H9 (cell line): ENCODE measurements around the gene ARHGAP12. TPM values are rescaled to one million over a fixed set of nuclear protein-coding genes. Genes with fewer than 3 reads are reported as not detected.

Experiments
- DNase-seq: peaks from one replicate; pipeline ENCODE4 v3.0.0-alpha.2; 2017
- H2AFZ ChIP-seq: one replicate; pipeline ENCODE4 v1.6.1; 2013; ENCODE audit warnings: mild to moderate bottlenecking, low read length, control low read depth, moderate library complexity
- H2AK5ac ChIP-seq: 2 replicates; pipeline ENCODE4 v1.6.1; 2013; ENCODE audit warnings: low read length, control low read depth, mixed read lengths; ENCODE audit not compliant: insufficient read length
- H2BK120ac ChIP-seq: one replicate; pipeline ENCODE4 v1.6.1; 2013; ENCODE audit warnings: low read depth, mild to moderate bottlenecking, low read length, control low read depth, inconsistent platforms; ENCODE audit not compliant: poor library complexity, severe bottlenecking
- H2BK12ac ChIP-seq: 2 replicates; pipeline ENCODE4 v1.6.1; 2013; ENCODE audit warnings: low read length, control low read depth, mixed read lengths, low read depth; ENCODE audit not compliant: insufficient read length
- H2BK15ac ChIP-seq: 2 replicates; pipeline ENCODE4 v1.6.1; 2013; ENCODE audit warnings: low read depth, low read length, control low read depth
- H2BK20ac ChIP-seq: one replicate; pipeline ENCODE4 v1.6.1; 2013; ENCODE audit warnings: low read depth, mild to moderate bottlenecking, low read length, control low read depth, inconsistent platforms; ENCODE audit not compliant: poor library complexity, severe bottlenecking
- H2BK5ac ChIP-seq: 2 replicates; pipeline ENCODE4 v1.6.1; 2013; ENCODE audit warnings: low read length, control low read depth, mixed read lengths; ENCODE audit not compliant: insufficient read length
- H3K14ac ChIP-seq: 2 replicates; pipeline ENCODE4 v1.6.1; 2013; ENCODE audit warnings: low read length, control low read depth; ENCODE audit not compliant: insufficient read depth
- H3K18ac ChIP-seq: 2 replicates; pipeline ENCODE4 v1.6.1; 2013; ENCODE audit warnings: low read depth, mild to moderate bottlenecking, mixed read lengths, low read length, control low read depth; ENCODE audit not compliant: insufficient read length
- H3K23ac ChIP-seq: 2 replicates; pipeline ENCODE4 v1.6.1; 2013; ENCODE audit warnings: low read length, control low read depth, mixed read lengths, low read depth; ENCODE audit not compliant: insufficient read length
- H3K23me2 ChIP-seq: 2 replicates; pipeline ENCODE4 v1.6.1; 2013; ENCODE audit warnings: low read depth, mild to moderate bottlenecking, mixed read lengths, low read length, control low read depth; ENCODE audit not compliant: insufficient read length, poor library complexity, severe bottlenecking
- H3K27ac ChIP-seq: 2 replicates; pipeline ENCODE4 v1.5.1; 2013; ENCODE audit warnings: low read length, control low read depth, mixed read lengths, low read depth; ENCODE audit not compliant: insufficient read length
- H3K27me3 ChIP-seq: 2 replicates; pipeline ENCODE4 v1.6.1; 2013; ENCODE audit warnings: low read length, control low read depth, inconsistent platforms; ENCODE audit not compliant: insufficient read depth
- H3K4ac ChIP-seq: 2 replicates; pipeline ENCODE4 v1.6.1; 2013; ENCODE audit warnings: low read depth, mild to moderate bottlenecking, control low read depth, inconsistent platforms, low read length, moderate library complexity
- H3K4me1 ChIP-seq: 2 replicates; pipeline ENCODE4 v1.6.1; 2013; ENCODE audit warnings: low read length, control low read depth, inconsistent platforms; ENCODE audit not compliant: insufficient read depth
- H3K4me2 ChIP-seq: 2 replicates; pipeline ENCODE4 v1.6.1; 2013; ENCODE audit warnings: low read length, control low read depth, mixed read lengths; ENCODE audit not compliant: insufficient read length, insufficient read depth
- H3K56ac ChIP-seq: 2 replicates; pipeline ENCODE4 v1.6.1; 2013; ENCODE audit warnings: low read depth, mild to moderate bottlenecking, mixed read lengths, low read length, control low read depth; ENCODE audit not compliant: insufficient read length
- H3K79me1 ChIP-seq: 2 replicates; pipeline ENCODE4 v1.6.1; 2013; ENCODE audit warnings: low read depth, mild to moderate bottlenecking, moderate library complexity, low read length, control low read depth, inconsistent platforms; ENCODE audit not compliant: insufficient read depth, poor library complexity, severe bottlenecking
- H3K79me2 ChIP-seq: 2 replicates; pipeline ENCODE4 v1.6.1; 2013; ENCODE audit warnings: low read length, control low read depth, inconsistent platforms; ENCODE audit not compliant: insufficient read depth
- H3K9ac ChIP-seq: 2 replicates; pipeline ENCODE4 v1.6.1; 2013; ENCODE audit warnings: low read length, control low read depth, mixed read lengths; ENCODE audit not compliant: insufficient read length; ENCODE audit errors: extremely low read depth
- H3K9me3 ChIP-seq: one replicate; pipeline ENCODE4 v1.6.1; 2013; ENCODE audit warnings: low read depth, low read length, inconsistent platforms; ENCODE audit not compliant: control insufficient read depth
- H3T11ph ChIP-seq: one replicate; pipeline ENCODE4 v1.6.1; 2013; ENCODE audit warnings: mild to moderate bottlenecking, low read length, control low read depth, inconsistent platforms
- H4K20me1 ChIP-seq: one replicate; pipeline ENCODE4 v1.6.1; 2013; ENCODE audit not compliant: control insufficient read depth, insufficient read length, insufficient read depth
- H4K5ac ChIP-seq: 2 replicates; pipeline ENCODE4 v1.6.1; 2013; ENCODE audit warnings: low read depth, mild to moderate bottlenecking, mixed read lengths, low read length, control low read depth; ENCODE audit not compliant: insufficient read length
- H4K8ac ChIP-seq: replicated peaks from 2 replicates; pipeline ENCODE4 v1.6.1; 2013; ENCODE audit warnings: low read length, control low read depth, mixed read lengths, low read depth; ENCODE audit not compliant: insufficient read length
- H4K91ac ChIP-seq: 2 replicates; pipeline ENCODE4 v1.6.1; 2013; ENCODE audit warnings: low read depth, mild to moderate bottlenecking, moderate library complexity, mixed read lengths, low read length, control low read depth; ENCODE audit not compliant: insufficient read length
- H3K27ac Mint-ChIP-seq, 3 experiments: 2 replicates in 2 of 3; 3 replicates in 1 of 3; pipeline ENCODE4 v1.8.0; 2020 to 2021; ENCODE audit warnings: mixed read lengths in 3 of 3, mild to moderate bottlenecking in 1 of 3, moderate library complexity in 1 of 3
- H3K27me3 Mint-ChIP-seq: 2 replicates; pipeline ENCODE4 v1.8.0; 2021; ENCODE audit warnings: low read depth, mild to moderate bottlenecking, moderate library complexity, mixed read lengths
- H3K36me3 Mint-ChIP-seq, 3 experiments: 2 replicates in 2 of 3; 3 replicates in 1 of 3; pipeline ENCODE4 v1.8.0; 2020 to 2021; ENCODE audit warnings: low read depth in 3 of 3, mixed read lengths in 3 of 3; ENCODE audit not compliant: insufficient read depth in 1 of 3
- H3K4me1 Mint-ChIP-seq, 2 experiments: 2 replicates each; pipeline ENCODE4 v1.8.0; 2020; ENCODE audit warnings: mixed read lengths in 2 of 2
- H3K4me3 Mint-ChIP-seq, 2 experiments: 2 replicates in 1 of 2; 3 replicates in 1 of 2; pipeline ENCODE4 v1.8.0; 2020 to 2021; ENCODE audit warnings: mild to moderate bottlenecking in 2 of 2, mixed read lengths in 2 of 2, moderate library complexity in 1 of 2
- H3K9me3 Mint-ChIP-seq, 2 experiments: 2 replicates in 1 of 2; 3 replicates in 1 of 2; pipeline ENCODE4 v1.8.0; 2020; ENCODE audit warnings: mild to moderate bottlenecking in 2 of 2, mixed read lengths in 2 of 2, moderate library complexity in 1 of 2
- CTCF ChIP-seq: fragments of 200-600 bp; sonication (generic); conservative IDR thresholded peaks from 3 replicates; pipeline ENCODE4 v1.8.0; 2021; ENCODE audit warnings: antibody characterized with exemption, mild to moderate bottlenecking
- WGBS: extraction: QIAGEN DNeasy Blood & Tissue Kit; methylation state at CpG from one replicate; pipeline ENCODE4 v1.1.7; 2013; ENCODE audit warnings: missing lambda C conversion rate, low lambda C conversion rate, mixed read lengths; ENCODE audit not compliant: insufficient read length; ENCODE audit errors: extremely low coverage; 5-methylcytosine and 5-hydroxymethylcytosine counted together
- total RNA-seq: library from RNA; stranded (reverse); gene quantifications from 2 replicates; pipeline ENCODE4 v1.2.1, GENCODE V29; 2021

The ARHGAP12 gene
- total RNA-seq, 1 experiment from 2014 or later, result 34.3 TPM

GRCh38 chr10:31936933-31937332 lies 8.3 kb upstream of the ARHGAP12 start:
- H2BK15ac ChIP-seq, result no peak overlapping the region
- WGBS, result no CpG with 5 or more reads among the region's 5 CpGs

More at GRCh38 chr10:31936933-31937332, 8.3 kb upstream of the ARHGAP12 start:
- Histone ChIP-seq H2AFZ (no peak overlapping the region), H2BK120ac (no peak overlapping the region), H3K23me2 (no peaks in the 10 kb centered on the region), H2BK12ac (no peak overlapping the region), H3K4me2 (no peak overlapping the region), H3K9ac (no peak overlapping the region), H3K27ac (no peak overlapping the region), H2AK5ac (no peak overlapping the region), H3K79me2 (no peaks in the 10 kb centered on the region), H2BK5ac (no peak overlapping the region), H3K27me3 (no peaks in the 10 kb centered on the region), H4K8ac (no peak overlapping the region), H3K79me1 (no peaks in the 10 kb centered on the region), H3K18ac (no peak overlapping the region), H2BK20ac (no peak overlapping the region), H3K9me3 (no peaks in the 10 kb centered on the region), H3K4me1 (peaks cover 4% of the 10 kb centered on the region; the same call in 1 of the 2 replicates), H3K14ac (no peak overlapping the region), H3T11ph (no peak overlapping the region), H4K5ac (no peak overlapping the region), H4K20me1 (no peaks in the 10 kb centered on the region), H3K23ac (no peak overlapping the region), H4K91ac (no peak overlapping the region), H3K4ac (no peak overlapping the region), H3K56ac (no peak overlapping the region)
- no peak overlapping the region for H3K4me3 Mint-ChIP-seq
- DNase-seq, result no peak
- H3K4me1 Mint-ChIP-seq, result peaks cover 5 to 10% of the 10 kb centered on the region in 2 experiments; a peak in 3 of 4 replicates
- no peak for TF ChIP-seq CTCF
- H3K9me3 Mint-ChIP-seq, result no peaks in the 10 kb centered on the region
- no peaks in the 10 kb centered on the region; a peak in 1 of 7 replicates for H3K36me3 Mint-ChIP-seq
- no peaks in the 10 kb centered on the region for H3K27me3 Mint-ChIP-seq
- no peak overlapping the region for H3K27ac Mint-ChIP-seq
